MCF 10A (cell line): Measurements from ENCODE around the gene MYL6B. TPM values are rescaled to one million over a fixed set of nuclear protein-coding genes. Genes with fewer than 3 reads are reported as not detected.
A peak's percentile ranks its signal among the peaks of the same experiment; 100 is the strongest.

Experiments
- BruUV-seq: library from RNA; stranded (reverse); fragments of 400-500 nt; replicated peaks from 2 replicates; lab custom pipeline; 2021; lab: Mats Ljungman, UMichigan
- CTCF ChIA-PET: fragments of 300-600 bp; sonication (Branson Sonifier 250); formaldehyde crosslinking; extraction: SDS; loops from one replicate; lab custom pipeline; 2021; ENCODE audit warnings: antibody characterized with exemption, inconsistent platforms; lab: Yijun Ruan, JAX
- POLR2A ChIA-PET: fragments of 300-600, 350-650 bp; sonication (Branson Sonifier 250); formaldehyde crosslinking; extraction: SDS; loops from one replicate; lab custom pipeline; 2020; ENCODE audit warnings: antibody characterized with exemption, inconsistent platforms; lab: Yijun Ruan, JAX
- DNase-seq: peaks from one replicate; pipeline ENCODE4 v3.0.0-alpha.2; 2018; ENCODE audit not compliant: unreplicated experiment
- H3K27ac Mint-ChIP-seq: one replicate; pipeline ENCODE4 v1.8.0; 2022; ENCODE audit warnings: mild to moderate bottlenecking, low read depth, mixed read lengths; ENCODE audit not compliant: unreplicated experiment
- H3K27me3 Mint-ChIP-seq: one replicate; pipeline ENCODE4 v1.8.0; 2022; ENCODE audit warnings: mixed read lengths; ENCODE audit not compliant: insufficient read depth, unreplicated experiment
- H3K36me3 Mint-ChIP-seq: one replicate; pipeline ENCODE4 v1.8.0; 2022; ENCODE audit warnings: mild to moderate bottlenecking, moderate library complexity, mixed read lengths; ENCODE audit not compliant: insufficient read depth, unreplicated experiment
- H3K4me1 Mint-ChIP-seq: one replicate; pipeline ENCODE4 v1.8.0; 2022; ENCODE audit warnings: mixed read lengths; ENCODE audit not compliant: insufficient read depth, unreplicated experiment
- H3K4me3 Mint-ChIP-seq: one replicate; pipeline ENCODE4 v1.8.0; 2022; ENCODE audit warnings: mild to moderate bottlenecking, moderate library complexity, mixed read lengths; ENCODE audit not compliant: unreplicated experiment
- H3K9me3 Mint-ChIP-seq: one replicate; pipeline ENCODE4 v1.8.0; 2022; ENCODE audit warnings: mixed read lengths; ENCODE audit not compliant: unreplicated experiment
- CTCF ChIP-seq: fragments of 200-600 bp; IDR thresholded peaks from one replicate; pipeline ENCODE4 v1.8.0; 2022; ENCODE audit warnings: antibody characterized with exemption, mild to moderate bottlenecking; ENCODE audit not compliant: unreplicated experiment
- intact Hi-C: fragments of 100-400 bp; cut with micrococcal nuclease; formaldehyde crosslinking; loops from 2 replicates; pipeline ENCODE4 v1.14.1; 2022
- total RNA-seq: library from RNA; stranded (reverse); gene quantifications from 2 replicates; pipeline ENCODE4 v1.2.3, GENCODE V29; 2022

Gene MYL6B
- total RNA-seq, 1 experiment from 2014 or later = 46.0 TPM

- Mint-ChIP-seq H3K27me3 (no peaks in the 10 kb centered on the region), H3K4me3 (peak overlapping the region; percentile 97), H3K27ac (peak overlapping the region; percentile 95), H3K36me3 (peaks cover 55% of the 10 kb centered on the region), H3K4me1 (peaks cover 11% of the 10 kb centered on the region), H3K9me3 (no peaks in the 10 kb centered on the region)
- intact Hi-C loops = no loop called here
- no TSS peak for BruUV-seq
- ChIA-PET POLR2A (interaction anchor here (0.7 to 10.0 kb wide), 17 partner anchors 9 to 367 kb away, joined by 3 to 249 read pairs (median 10); partner anchors contain the start of genes DGKA, DNAJC14, ERBB3 and ESYT1), CTCF (interaction anchor here (0.6 to 3.4 kb wide), 8 partner anchors 10 to 369 kb away, joined by 3 to 24 read pairs (median 5); partner anchors contain the start of genes RAB5B and ZC3H10)
- no peak for TF ChIP-seq CTCF
- no peak for DNase-seq
Measured at GRCh38 chr12:56105609-56105902, 46.8 kb upstream of the MYL6B start.

- intact Hi-C loops = no loop called here
- no peak for DNase-seq
- H3K9me3 Mint-ChIP-seq = no peaks in the 10 kb centered on the region
- H3K27me3 Mint-ChIP-seq = no peaks in the 10 kb centered on the region
- H3K27ac Mint-ChIP-seq = no peak overlapping the region
- peak overlapping the region; percentile 97 for H3K4me3 Mint-ChIP-seq
- peaks cover 72% of the 10 kb centered on the region for H3K36me3 Mint-ChIP-seq
- no TSS peak for BruUV-seq
- peaks cover 15% of the 10 kb centered on the region for H3K4me1 Mint-ChIP-seq
- ChIA-PET CTCF (interaction anchor here (0.9 to 1.5 kb wide), 7 partner anchors 10 to 116 kb away, joined by 3 to 5 read pairs (median 4); partner anchors contain the start of gene ZC3H10), POLR2A (interaction anchor here (0.7 to 10.0 kb wide), 8 partner anchors 10 to 378 kb away, joined by 3 to 249 read pairs (median 4); partner anchors contain the start of genes ESYT1, RAB5B, RPL41 and SUOX)
- no peak for TF ChIP-seq CTCF
Measured at GRCh38 chr12:56107242-56107641, 45.1 kb upstream of the MYL6B start.

- no TSS peak for BruUV-seq
- Mint-ChIP-seq H3K27me3 (no peaks in the 10 kb centered on the region), H3K9me3 (no peaks in the 10 kb centered on the region), H3K4me1 (peaks cover 15% of the 10 kb centered on the region), H3K4me3 (no peak overlapping the region), H3K27ac (no peak overlapping the region), H3K36me3 (peaks cover 85% of the 10 kb centered on the region)
- ChIA-PET CTCF (interaction anchor here (0.6 to 1.9 kb wide), 12 partner anchors 8 to 373 kb away, joined by 3 to 8 read pairs (median 4); partner anchors contain the start of genes ERBB3, MYL6, SMARCC2 and ZC3H10), POLR2A (interaction anchor here (0.6 to 10.0 kb wide), 11 partner anchors 7 to 182 kb away, joined by 3 to 249 read pairs (median 5); partner anchors contain the start of genes RAB5B, RPL41, SMARCC2 and ZC3H10)
- intact Hi-C loops = no loop called here
- no peak for TF ChIP-seq CTCF
- DNase-seq = peak; percentile 44
Measured at GRCh38 chr12:56110571-56110970, 41.8 kb upstream of the MYL6B start.

- no peak overlapping the region for H3K4me3 Mint-ChIP-seq
- no peaks in the 10 kb centered on the region for H3K9me3 Mint-ChIP-seq
- no peak overlapping the region for H3K27ac Mint-ChIP-seq
- no peak for DNase-seq
- BruUV-seq = no TSS peak
- POLR2A ChIA-PET = interaction anchor here (1.6 to 6.0 kb wide), 2 partner anchors 13 to 14 kb away, joined by 7 to 165 read pairs; partner anchors contain the start of gene ESYT1
- peaks cover 80% of the 10 kb centered on the region for H3K36me3 Mint-ChIP-seq
- no peaks in the 10 kb centered on the region for H3K27me3 Mint-ChIP-seq
- intact Hi-C loops = no loop called here
- CTCF ChIA-PET = interaction anchor here (1.8 kb wide), 1 partner anchor 9 kb away, joined by 4 read pairs; the partner anchor contains the start of gene PA2G4
- no peak for TF ChIP-seq CTCF
- peaks cover 17% of the 10 kb centered on the region for H3K4me1 Mint-ChIP-seq
Measured at GRCh38 chr12:56114084-56114483, 38.3 kb upstream of the MYL6B start.
